K562 (cell line): ENCODE results near the gene DYNLT5. TPM values are rescaled to one million over a fixed set of nuclear protein-coding genes. Genes with fewer than 3 reads are reported as not detected.

Experiments
- ATAC-seq: fragments of 200-7000 bp; cut with Tn5 transposase; 3 replicates; pipeline ENCODE4 v1.9.1; 2020; ENCODE audit warnings: moderate library complexity
- BruUV-seq: library from RNA; stranded (reverse); fragments of 400-500 nt; replicated peaks from 2 replicates; lab custom pipeline; 2021; lab: Mats Ljungman, UMichigan
- CTCF ChIA-PET: fragments of 300-600 bp; formaldehyde crosslinking; extraction: SDS; loops from one replicate; lab custom pipeline; 2021; ENCODE audit warnings: low intra/inter-chr PET ratio; lab: Yijun Ruan, JAX
- POLR2A ChIA-PET: fragments of 300-600, 350-650 bp; sonication (Branson Sonifier 250); formaldehyde crosslinking; extraction: SDS; loops from one replicate; lab custom pipeline; 2021; ENCODE audit warnings: antibody characterized with exemption, inconsistent platforms; lab: Yijun Ruan, JAX
- DNase-seq, 4 experiments: peaks; one replicate each; pipeline versions ENCODE4 v3.0.0 to v3.0.0-alpha.2; 2011 to 2018; ENCODE audit warnings: low spot score in 3 of 4, mixed read lengths in 3 of 4; ENCODE audit errors: extremely low read depth in 1 of 4
- FAIRE-seq: peaks from 2 replicates; lab custom pipeline; 2011; peaks lifted over from hg19 to GRCh38; lab: Jason Lieb, UNC
- H2AFZ ChIP-seq: 2 replicates; pipeline ENCODE4 v1.6.0; 2011; ENCODE audit warnings: low read depth, low read length, control low read depth, inconsistent platforms
- H3K27ac ChIP-seq: fragments of 200-600 bp; 3 replicates; pipeline ENCODE4 v1.8.0; 2011; ENCODE audit warnings: low read depth, mild to moderate bottlenecking, control low read depth, inconsistent platforms, low read length, moderate library complexity, mixed read lengths; ENCODE audit errors: extremely low read depth
- H3K27me3 ChIP-seq, 2 experiments: fragments of 300-600 bp in 1 of 2; 2 replicates in 1 of 2; 3 replicates in 1 of 2; pipeline versions ENCODE4 v1.6.0 to v1.8.0; 2011; ENCODE audit warnings: inconsistent platforms in 2 of 2, low read length in 2 of 2, mild to moderate bottlenecking in 1 of 2, mixed read lengths in 1 of 2, moderate library complexity in 1 of 2; ENCODE audit not compliant: control insufficient read depth in 2 of 2, insufficient read depth in 2 of 2
- H3K36me3 ChIP-seq: fragments of 300-600 bp; 3 replicates; pipeline ENCODE4 v1.8.0; 2011; ENCODE audit warnings: mild to moderate bottlenecking, low read length, inconsistent platforms; ENCODE audit not compliant: control insufficient read depth, insufficient read depth
- H3K4me1 ChIP-seq, 2 experiments: fragments of 200-600 bp in 1 of 2; replicated peaks in 1 of 2; 2 replicates in 1 of 2; 3 replicates in 1 of 2; pipeline versions ENCODE4 v1.5.1 to v1.8.0; 2011; ENCODE audit warnings: inconsistent platforms in 2 of 2, low read length in 2 of 2, mild to moderate bottlenecking in 1 of 2, mixed read lengths in 1 of 2, moderate library complexity in 1 of 2; ENCODE audit not compliant: control insufficient read depth in 2 of 2, insufficient read depth in 2 of 2
- H3K4me2 ChIP-seq: 2 replicates; pipeline ENCODE4 v1.6.1; 2011; ENCODE audit warnings: low read length, control low read depth, inconsistent platforms, mixed read lengths; ENCODE audit not compliant: insufficient read depth
- H3K4me3 ChIP-seq: fragments of 200-600 bp; sonication (generic), shearing (Covaris generic); 2 replicates; pipeline ENCODE4 v1.5.1; 2016; ENCODE audit warnings: control low read depth, inconsistent platforms
- H3K79me2 ChIP-seq: fragments of 200-600 bp; 3 replicates; pipeline ENCODE4 v1.8.0; 2011; ENCODE audit warnings: low read length, inconsistent platforms; ENCODE audit not compliant: control insufficient read depth, insufficient read depth
- H3K9ac ChIP-seq, 2 experiments: 2 replicates each; pipeline versions ENCODE4 v1.6.0 to v1.6.1; 2011; ENCODE audit warnings: low read depth in 2 of 2, low read length in 2 of 2, control low read depth in 1 of 2, inconsistent platforms in 1 of 2, mild to moderate bottlenecking in 1 of 2, mixed read lengths in 1 of 2; ENCODE audit not compliant: insufficient read depth in 1 of 2
- H3K9me1 ChIP-seq: one replicate; pipeline ENCODE4 v1.6.0; 2011; ENCODE audit warnings: inconsistent platforms, mild to moderate bottlenecking, low read length, moderate library complexity; ENCODE audit not compliant: control insufficient read depth, insufficient read depth
- H3K9me3 ChIP-seq: replicated peaks from 2 replicates; pipeline ENCODE4 v1.5.1; 2011; ENCODE audit warnings: low read depth, low read length, inconsistent platforms; ENCODE audit not compliant: control insufficient read depth, insufficient read depth
- H4K20me1 ChIP-seq: replicated peaks from 2 replicates; pipeline ENCODE4 v1.6.1; 2011; ENCODE audit warnings: low read length, inconsistent platforms, mixed read lengths; ENCODE audit not compliant: control insufficient read depth, insufficient read depth
- CBX5 ChIP-seq: IDR thresholded peaks from 2 replicates; pipeline ENCODE4 v1.6.1; 2014; ENCODE audit warnings: low read depth, borderline replicate concordance
- KAT7 ChIP-seq: sonication (generic); formaldehyde crosslinking; IDR thresholded peaks from 2 replicates; pipeline ENCODE4 v1.8.0; 2022; ENCODE audit warnings: missing genetic modification reagents, mild to moderate bottlenecking, borderline replicate concordance
- ZNF212 ChIP-seq: fragments of 450-650 bp; formaldehyde crosslinking; IDR thresholded peaks from 2 replicates; pipeline ENCODE4 v1.4.0; 2020; ENCODE audit warnings: mild to moderate bottlenecking
- WGBS: fragments of 100-300 bp; shearing (Covaris generic); methylation state at CpG from one replicate; pipeline ENCODE4 v1.1.6; 2016; ENCODE audit warnings: low coverage, mixed read lengths; ENCODE audit not compliant: insufficient coverage; ENCODE audit errors: missing lambda C conversion rate; 5-methylcytosine and 5-hydroxymethylcytosine counted together
- in situ Hi-C: fragments of 300-500 bp; cut with MboI; formaldehyde crosslinking; loops from 4 replicates; pipeline ENCODE4 v1.15.0; 2018; ENCODE audit warnings: inconsistent platforms, mixed read lengths
- intact Hi-C: fragments of 100-400 bp; cut with micrococcal nuclease; formaldehyde crosslinking; loops from 2 replicates; pipeline ENCODE4 v1.14.2; 2022
- polyA plus RNA-seq, 8 experiments: library from polyadenylated mRNA; depleted of rRNA in 4 of 8; stranded (reverse) in 5 of 8; unstranded in 3 of 8; fragments of >200 nt; fragmentation: Nextera tagmentation in 2 of 8; fragmentation: Illumina TruSeq in 1 of 8; extraction: Ambion mirVana in 2 of 8; extraction: Trizol in 1 of 8; gene quantifications; 2 replicates each; pipeline versions ENCODE4 v1.2.1 to v1.2.3, GENCODE V29; 2011 to 2014; ENCODE audit warnings: inconsistent platforms in 1 of 8, missing spikeins in 1 of 8
- total RNA-seq, 7 experiments: library from RNA; depleted of rRNA in 6 of 7; stranded (reverse); fragments of >200 nt in 6 of 7; fragmentation: Illumina TruSeq in 2 of 7; extraction: Trizol in 2 of 7; gene quantifications; 2 replicates each; pipeline versions ENCODE4 v1.2.1 to v1.2.3, GENCODE V29; 2011 to 2021; ENCODE audit warnings: low replicate concordance in 1 of 7
- TF ChIP-seq, protein P1 (sequence below): fragments of 450-650 bp; IDR thresholded peaks from one replicate; pipeline ENCODE4 v1.6.1; 2018; ENCODE audit warnings: mild to moderate bottlenecking, moderate library complexity; ENCODE audit not compliant: partially characterized antibody
- TF ChIP-seq, protein P2 (sequence below): fragments of 450-650 bp; IDR thresholded peaks from 2 replicates; pipeline ENCODE4 v1.6.1; 2016; ENCODE audit warnings: mild to moderate bottlenecking, moderate library complexity
- TF ChIP-seq, protein P3 (sequence below): fragments of 450-650 bp; IDR thresholded peaks from 2 replicates; pipeline ENCODE4 v1.6.1; 2016
- TF ChIP-seq, protein P4 (sequence below): sonication (generic); formaldehyde crosslinking; IDR thresholded peaks from 2 replicates; pipeline ENCODE4 v1.9.0; 2022; ENCODE audit warnings: mild to moderate bottlenecking, missing genetic modification reagents

Gene DYNLT5
- total and polyA plus RNA-seq, 9 of the 15 experiments (the other 6 are each of a cell fraction or from before 2014, with no cell fraction given) = not detected

DNA sequence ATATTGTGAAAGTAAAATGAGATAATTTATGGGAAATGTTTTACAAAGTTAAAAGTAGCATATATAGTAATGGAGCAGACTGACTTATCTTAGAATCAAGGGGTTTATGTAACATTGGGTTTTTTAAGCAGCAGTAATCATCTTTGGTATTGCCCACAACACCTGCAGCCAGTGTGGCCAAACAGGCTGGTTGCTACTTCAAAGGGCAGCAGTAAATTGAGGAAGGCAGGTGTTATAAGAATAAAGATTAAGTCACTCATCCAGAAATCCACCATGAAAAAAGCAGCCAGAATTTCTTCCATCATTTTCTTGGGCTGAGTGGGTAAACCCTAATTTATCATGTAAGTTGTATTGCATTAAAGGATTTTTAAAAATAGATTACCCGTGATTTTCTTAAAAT is 16.7 kb downstream of the DYNLT5 start:
- no peak for FAIRE-seq
- Histone ChIP-seq H3K9me1 (no peaks in the 10 kb centered on the region), H3K79me2 (no peaks in the 10 kb centered on the region), H3K4me1 (peaks cover 0 to 4% of the 10 kb centered on the region in 2 experiments; a peak in 3 of 5 replicates), H3K4me2 (no peak overlapping the region), H3K4me3 (no peak overlapping the region), H3K36me3 (no peaks in the 10 kb centered on the region), H3K27ac (no peak overlapping the region), H3K27me3 (no peaks in the 10 kb centered on the region), H3K9ac (no peak overlapping the region), H2AFZ (no peak overlapping the region), H4K20me1 (no peaks in the 10 kb centered on the region), H3K9me3 (no peaks in the 10 kb centered on the region)
- 25% methylated on average over 1 of the region's 1 CpG for WGBS
- in situ Hi-C loops (no loop called here), intact Hi-C loops (loop anchor here (2.0 to 5.0 kb wide), 4 partner anchors 156 to 733 kb away; partner anchors contain the start of genes DNAI4 and MIER1)
- ATAC-seq = no peak
- BruUV-seq = no TSS peak
- CTCF ChIA-PET = no interaction called here
- no peak for DNase-seq
- POLR2A ChIA-PET = interaction anchor here (1.3 kb wide), 1 partner anchor 10 kb away, joined by 3 read pairs; no protein-coding TSS in a partner anchor
- TF ChIP-seq ZNF212 (no peak), CBX5 (no peak), KAT7 (CRISPR knock-in tag) (no peak)
- TF ChIP-seq, protein P1, sequence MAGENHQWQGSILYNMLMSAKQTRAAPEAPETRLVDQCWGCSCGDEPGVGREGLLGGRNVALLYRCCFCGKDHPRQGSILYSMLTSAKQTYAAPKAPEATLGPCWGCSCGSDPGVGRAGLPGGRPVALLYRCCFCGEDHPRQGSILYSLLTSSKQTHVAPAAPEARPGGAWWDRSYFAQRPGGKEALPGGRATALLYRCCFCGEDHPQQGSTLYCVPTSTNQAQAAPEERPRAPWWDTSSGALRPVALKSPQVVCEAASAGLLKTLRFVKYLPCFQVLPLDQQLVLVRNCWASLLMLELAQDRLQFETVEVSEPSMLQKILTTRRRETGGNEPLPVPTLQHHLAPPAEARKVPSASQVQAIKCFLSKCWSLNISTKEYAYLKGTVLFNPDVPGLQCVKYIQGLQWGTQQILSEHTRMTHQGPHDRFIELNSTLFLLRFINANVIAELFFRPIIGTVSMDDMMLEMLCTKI = no peak
- TF ChIP-seq, protein P2, sequence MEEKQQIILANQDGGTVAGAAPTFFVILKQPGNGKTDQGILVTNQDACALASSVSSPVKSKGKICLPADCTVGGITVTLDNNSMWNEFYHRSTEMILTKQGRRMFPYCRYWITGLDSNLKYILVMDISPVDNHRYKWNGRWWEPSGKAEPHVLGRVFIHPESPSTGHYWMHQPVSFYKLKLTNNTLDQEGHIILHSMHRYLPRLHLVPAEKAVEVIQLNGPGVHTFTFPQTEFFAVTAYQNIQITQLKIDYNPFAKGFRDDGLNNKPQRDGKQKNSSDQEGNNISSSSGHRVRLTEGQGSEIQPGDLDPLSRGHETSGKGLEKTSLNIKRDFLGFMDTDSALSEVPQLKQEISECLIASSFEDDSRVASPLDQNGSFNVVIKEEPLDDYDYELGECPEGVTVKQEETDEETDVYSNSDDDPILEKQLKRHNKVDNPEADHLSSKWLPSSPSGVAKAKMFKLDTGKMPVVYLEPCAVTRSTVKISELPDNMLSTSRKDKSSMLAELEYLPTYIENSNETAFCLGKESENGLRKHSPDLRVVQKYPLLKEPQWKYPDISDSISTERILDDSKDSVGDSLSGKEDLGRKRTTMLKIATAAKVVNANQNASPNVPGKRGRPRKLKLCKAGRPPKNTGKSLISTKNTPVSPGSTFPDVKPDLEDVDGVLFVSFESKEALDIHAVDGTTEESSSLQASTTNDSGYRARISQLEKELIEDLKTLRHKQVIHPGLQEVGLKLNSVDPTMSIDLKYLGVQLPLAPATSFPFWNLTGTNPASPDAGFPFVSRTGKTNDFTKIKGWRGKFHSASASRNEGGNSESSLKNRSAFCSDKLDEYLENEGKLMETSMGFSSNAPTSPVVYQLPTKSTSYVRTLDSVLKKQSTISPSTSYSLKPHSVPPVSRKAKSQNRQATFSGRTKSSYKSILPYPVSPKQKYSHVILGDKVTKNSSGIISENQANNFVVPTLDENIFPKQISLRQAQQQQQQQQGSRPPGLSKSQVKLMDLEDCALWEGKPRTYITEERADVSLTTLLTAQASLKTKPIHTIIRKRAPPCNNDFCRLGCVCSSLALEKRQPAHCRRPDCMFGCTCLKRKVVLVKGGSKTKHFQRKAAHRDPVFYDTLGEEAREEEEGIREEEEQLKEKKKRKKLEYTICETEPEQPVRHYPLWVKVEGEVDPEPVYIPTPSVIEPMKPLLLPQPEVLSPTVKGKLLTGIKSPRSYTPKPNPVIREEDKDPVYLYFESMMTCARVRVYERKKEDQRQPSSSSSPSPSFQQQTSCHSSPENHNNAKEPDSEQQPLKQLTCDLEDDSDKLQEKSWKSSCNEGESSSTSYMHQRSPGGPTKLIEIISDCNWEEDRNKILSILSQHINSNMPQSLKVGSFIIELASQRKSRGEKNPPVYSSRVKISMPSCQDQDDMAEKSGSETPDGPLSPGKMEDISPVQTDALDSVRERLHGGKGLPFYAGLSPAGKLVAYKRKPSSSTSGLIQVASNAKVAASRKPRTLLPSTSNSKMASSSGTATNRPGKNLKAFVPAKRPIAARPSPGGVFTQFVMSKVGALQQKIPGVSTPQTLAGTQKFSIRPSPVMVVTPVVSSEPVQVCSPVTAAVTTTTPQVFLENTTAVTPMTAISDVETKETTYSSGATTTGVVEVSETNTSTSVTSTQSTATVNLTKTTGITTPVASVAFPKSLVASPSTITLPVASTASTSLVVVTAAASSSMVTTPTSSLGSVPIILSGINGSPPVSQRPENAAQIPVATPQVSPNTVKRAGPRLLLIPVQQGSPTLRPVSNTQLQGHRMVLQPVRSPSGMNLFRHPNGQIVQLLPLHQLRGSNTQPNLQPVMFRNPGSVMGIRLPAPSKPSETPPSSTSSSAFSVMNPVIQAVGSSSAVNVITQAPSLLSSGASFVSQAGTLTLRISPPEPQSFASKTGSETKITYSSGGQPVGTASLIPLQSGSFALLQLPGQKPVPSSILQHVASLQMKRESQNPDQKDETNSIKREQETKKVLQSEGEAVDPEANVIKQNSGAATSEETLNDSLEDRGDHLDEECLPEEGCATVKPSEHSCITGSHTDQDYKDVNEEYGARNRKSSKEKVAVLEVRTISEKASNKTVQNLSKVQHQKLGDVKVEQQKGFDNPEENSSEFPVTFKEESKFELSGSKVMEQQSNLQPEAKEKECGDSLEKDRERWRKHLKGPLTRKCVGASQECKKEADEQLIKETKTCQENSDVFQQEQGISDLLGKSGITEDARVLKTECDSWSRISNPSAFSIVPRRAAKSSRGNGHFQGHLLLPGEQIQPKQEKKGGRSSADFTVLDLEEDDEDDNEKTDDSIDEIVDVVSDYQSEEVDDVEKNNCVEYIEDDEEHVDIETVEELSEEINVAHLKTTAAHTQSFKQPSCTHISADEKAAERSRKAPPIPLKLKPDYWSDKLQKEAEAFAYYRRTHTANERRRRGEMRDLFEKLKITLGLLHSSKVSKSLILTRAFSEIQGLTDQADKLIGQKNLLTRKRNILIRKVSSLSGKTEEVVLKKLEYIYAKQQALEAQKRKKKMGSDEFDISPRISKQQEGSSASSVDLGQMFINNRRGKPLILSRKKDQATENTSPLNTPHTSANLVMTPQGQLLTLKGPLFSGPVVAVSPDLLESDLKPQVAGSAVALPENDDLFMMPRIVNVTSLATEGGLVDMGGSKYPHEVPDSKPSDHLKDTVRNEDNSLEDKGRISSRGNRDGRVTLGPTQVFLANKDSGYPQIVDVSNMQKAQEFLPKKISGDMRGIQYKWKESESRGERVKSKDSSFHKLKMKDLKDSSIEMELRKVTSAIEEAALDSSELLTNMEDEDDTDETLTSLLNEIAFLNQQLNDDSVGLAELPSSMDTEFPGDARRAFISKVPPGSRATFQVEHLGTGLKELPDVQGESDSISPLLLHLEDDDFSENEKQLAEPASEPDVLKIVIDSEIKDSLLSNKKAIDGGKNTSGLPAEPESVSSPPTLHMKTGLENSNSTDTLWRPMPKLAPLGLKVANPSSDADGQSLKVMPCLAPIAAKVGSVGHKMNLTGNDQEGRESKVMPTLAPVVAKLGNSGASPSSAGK = no peak
- TF ChIP-seq, protein P3, sequence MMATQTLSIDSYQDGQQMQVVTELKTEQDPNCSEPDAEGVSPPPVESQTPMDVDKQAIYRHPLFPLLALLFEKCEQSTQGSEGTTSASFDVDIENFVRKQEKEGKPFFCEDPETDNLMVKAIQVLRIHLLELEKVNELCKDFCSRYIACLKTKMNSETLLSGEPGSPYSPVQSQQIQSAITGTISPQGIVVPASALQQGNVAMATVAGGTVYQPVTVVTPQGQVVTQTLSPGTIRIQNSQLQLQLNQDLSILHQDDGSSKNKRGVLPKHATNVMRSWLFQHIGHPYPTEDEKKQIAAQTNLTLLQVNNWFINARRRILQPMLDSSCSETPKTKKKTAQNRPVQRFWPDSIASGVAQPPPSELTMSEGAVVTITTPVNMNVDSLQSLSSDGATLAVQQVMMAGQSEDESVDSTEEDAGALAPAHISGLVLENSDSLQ = no peak
- TF ChIP-seq, protein P4, sequence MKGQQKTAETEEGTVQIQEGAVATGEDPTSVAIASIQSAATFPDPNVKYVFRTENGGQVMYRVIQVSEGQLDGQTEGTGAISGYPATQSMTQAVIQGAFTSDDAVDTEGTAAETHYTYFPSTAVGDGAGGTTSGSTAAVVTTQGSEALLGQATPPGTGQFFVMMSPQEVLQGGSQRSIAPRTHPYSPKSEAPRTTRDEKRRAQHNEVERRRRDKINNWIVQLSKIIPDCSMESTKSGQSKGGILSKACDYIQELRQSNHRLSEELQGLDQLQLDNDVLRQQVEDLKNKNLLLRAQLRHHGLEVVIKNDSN (CRISPR knock-in tag) = no peak
